ENCODE measurements around the gene LSM8.
A peak's percentile ranks its signal among the peaks of the same experiment; 100 is the strongest.

The LSM8 gene

DNA sequence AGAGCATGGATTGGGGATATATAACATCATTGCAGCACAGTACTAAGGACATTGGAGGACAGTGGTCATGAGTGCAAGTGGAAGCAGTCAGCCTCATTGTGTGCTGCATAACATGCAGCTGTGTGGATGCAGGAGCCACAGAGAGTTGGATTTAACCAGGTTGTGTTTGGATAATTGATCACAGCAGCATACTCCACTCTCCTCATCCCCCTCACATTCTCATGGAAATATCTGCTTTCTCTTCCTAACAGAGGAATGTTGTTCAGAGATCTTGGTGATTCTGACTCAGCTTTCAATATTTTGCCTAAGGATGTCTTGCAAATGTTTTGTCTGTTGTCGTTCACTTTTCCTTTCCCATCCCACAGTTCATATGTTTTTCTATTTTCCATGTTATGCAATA is 31.8 kb upstream of the LSM8 start:
- in situ Hi-C loops (cut with MboI; ENCODE audit: low sequenced_read_pairs, unreplicated experiment): no loop called here
- TF ChIP-seq, protein P1, sequence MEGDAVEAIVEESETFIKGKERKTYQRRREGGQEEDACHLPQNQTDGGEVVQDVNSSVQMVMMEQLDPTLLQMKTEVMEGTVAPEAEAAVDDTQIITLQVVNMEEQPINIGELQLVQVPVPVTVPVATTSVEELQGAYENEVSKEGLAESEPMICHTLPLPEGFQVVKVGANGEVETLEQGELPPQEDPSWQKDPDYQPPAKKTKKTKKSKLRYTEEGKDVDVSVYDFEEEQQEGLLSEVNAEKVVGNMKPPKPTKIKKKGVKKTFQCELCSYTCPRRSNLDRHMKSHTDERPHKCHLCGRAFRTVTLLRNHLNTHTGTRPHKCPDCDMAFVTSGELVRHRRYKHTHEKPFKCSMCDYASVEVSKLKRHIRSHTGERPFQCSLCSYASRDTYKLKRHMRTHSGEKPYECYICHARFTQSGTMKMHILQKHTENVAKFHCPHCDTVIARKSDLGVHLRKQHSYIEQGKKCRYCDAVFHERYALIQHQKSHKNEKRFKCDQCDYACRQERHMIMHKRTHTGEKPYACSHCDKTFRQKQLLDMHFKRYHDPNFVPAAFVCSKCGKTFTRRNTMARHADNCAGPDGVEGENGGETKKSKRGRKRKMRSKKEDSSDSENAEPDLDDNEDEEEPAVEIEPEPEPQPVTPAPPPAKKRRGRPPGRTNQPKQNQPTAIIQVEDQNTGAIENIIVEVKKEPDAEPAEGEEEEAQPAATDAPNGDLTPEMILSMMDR (IDR thresholded peaks at IDR 0.05; ENCODE audit: borderline replicate concordance, control extremely low read depth, extremely low read depth, insufficient read depth, missing control alignments): no peak
- no peak for DNase-seq (ENCODE audit: low spot score)

DNA sequence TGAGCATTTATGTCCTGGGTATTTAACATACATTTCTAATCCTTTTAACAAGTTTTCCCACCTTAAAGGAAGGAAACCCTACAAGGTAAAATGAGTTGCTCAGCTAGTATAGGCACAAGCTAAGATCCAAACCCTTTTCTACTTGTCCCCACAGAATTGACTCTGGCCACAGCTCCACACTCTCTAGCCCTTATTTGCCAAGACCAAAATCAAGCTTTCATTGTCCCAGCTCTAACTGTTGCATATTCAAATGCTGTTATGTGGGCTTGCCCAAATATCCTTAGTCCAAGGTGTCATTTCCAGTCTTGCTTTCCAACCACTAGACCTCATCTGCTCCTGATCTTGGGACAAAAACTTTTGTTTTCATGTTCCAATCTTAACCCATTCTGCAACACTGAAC is 31.3 kb upstream of the LSM8 start:
- in situ Hi-C loops (cut with MboI; ENCODE audit: low sequenced_read_pairs, unreplicated experiment): no loop called here
- TF ChIP-seq, protein P1 (IDR thresholded peaks at IDR 0.05; ENCODE audit: borderline replicate concordance, control extremely low read depth, extremely low read depth, insufficient read depth, missing control alignments): no peak
- DNase-seq (ENCODE audit: low spot score): no peak

DNA sequence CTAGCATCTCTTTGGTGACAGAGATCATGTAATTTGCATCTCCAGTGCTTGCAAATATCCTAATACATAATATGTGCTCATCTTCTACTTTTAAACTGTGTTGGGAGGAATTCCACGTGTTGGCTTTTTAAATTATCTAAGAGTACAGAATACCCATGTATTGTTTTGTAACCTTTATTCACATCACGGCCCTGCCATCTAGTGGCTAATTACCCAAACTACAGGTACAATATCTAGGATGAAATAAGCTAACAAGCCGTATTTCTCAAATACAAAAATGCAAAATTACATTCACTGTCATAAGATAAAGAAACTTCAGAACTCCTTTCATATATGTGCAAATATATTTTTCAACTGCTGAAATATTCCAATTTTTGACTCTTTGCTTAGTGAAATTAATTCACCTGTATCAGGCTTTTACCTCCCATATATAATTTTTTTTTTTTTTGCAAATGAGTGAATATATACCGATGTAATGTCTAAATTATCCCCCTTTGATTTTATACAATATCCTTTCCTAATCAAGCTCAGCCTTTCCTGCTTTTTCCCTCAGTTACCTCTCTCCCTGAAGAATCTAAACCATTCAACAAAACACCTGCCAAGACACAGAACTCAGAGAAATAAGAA is 30.3 kb upstream of the LSM8 start:
- TF ChIP-seq, protein P1 (IDR thresholded peaks at IDR 0.05; ENCODE audit: borderline replicate concordance, control extremely low read depth, extremely low read depth, insufficient read depth, missing control alignments): peak; percentile 53
- in situ Hi-C loops (cut with MboI; ENCODE audit: low sequenced_read_pairs, unreplicated experiment): no loop called here
- peak; percentile 14 for DNase-seq (ENCODE audit: low spot score)

DNA sequence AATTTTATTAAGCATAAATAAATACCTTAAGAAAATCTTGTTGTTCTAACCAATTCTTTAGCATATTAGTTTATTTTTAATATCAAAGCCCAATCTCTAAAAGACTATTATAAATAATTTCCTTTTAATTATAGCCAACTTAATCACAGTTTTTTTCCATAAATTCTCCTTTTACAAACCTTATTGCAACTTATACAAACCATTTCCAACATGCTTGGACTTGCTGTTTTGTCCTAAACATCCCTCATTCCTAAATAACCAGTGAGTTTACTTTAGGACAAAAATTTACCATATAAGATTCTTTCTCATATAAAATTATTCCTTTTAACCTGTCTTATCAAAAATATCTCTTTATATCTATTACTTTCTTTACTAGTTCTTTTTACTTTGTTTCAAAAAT is 25.2 kb upstream of the LSM8 start:
- in situ Hi-C loops (cut with MboI; ENCODE audit: low sequenced_read_pairs, unreplicated experiment): no loop called here

DNA sequence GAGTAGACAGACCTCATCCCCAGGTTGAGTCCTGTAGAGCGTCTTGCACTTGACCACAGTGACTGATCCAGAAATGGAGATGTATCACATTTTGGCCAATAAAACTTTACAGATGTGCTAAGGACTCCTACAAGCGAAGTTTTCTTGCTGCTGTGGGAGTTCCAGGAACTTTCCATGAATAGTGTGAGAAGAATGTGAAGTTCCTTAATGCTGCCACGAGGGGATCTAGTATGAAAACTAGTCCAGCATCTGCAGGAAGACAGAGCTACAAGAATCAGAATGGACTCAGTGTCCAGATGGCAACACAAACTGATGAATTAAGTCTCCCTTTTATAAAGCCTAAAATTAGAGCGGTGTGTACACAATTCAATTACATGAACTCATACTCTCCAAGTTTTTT is 14.8 kb upstream of the LSM8 start:
- TF ChIP-seq, protein P1 (IDR thresholded peaks at IDR 0.05; ENCODE audit: borderline replicate concordance, control extremely low read depth, extremely low read depth, insufficient read depth, missing control alignments): no peak
- in situ Hi-C loops (cut with MboI; ENCODE audit: low sequenced_read_pairs, unreplicated experiment): no loop called here

More for the DNA sequence above, 25.2 kb upstream of the LSM8 start:
- DNase-seq (ENCODE audit: low spot score): no peak
- TF ChIP-seq, protein P1 (IDR thresholded peaks at IDR 0.05; ENCODE audit: borderline replicate concordance, control extremely low read depth, extremely low read depth, insufficient read depth, missing control alignments): no peak

DNA sequence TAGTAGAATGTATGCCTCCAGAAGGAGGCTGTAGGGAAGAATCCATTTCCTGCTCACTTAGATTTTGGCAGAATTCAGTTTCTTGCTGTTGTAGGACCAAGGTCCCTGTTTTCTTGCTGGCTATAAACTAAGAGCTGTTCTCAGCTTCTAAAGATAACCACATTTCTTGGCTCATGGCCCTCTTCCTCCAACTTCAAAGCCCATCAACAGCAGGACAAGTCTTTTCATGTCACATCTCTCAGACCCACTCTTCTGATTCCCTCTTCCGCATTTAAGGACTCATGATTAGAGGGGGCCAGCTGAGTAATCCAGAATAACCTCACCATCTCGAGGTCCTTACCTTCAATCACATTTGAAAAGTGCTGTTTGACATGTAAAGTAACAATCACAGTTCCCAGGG is 8.2 kb upstream of the LSM8 start:
- TF ChIP-seq, protein P1 (IDR thresholded peaks at IDR 0.05; ENCODE audit: borderline replicate concordance, control extremely low read depth, extremely low read depth, insufficient read depth, missing control alignments): no peak

More for the DNA sequence above, 14.8 kb upstream of the LSM8 start:
- no peak for DNase-seq (ENCODE audit: low spot score)

More for the DNA sequence above, 8.2 kb upstream of the LSM8 start:
- DNase-seq (ENCODE audit: low spot score): no peak
- in situ Hi-C loops (cut with MboI; ENCODE audit: low sequenced_read_pairs, unreplicated experiment): no loop called here
